DMS 273 (cell line): Measurements from ENCODE around the gene CXorf49B.
"Not testable (repeated sequence)": the region's sequence is repeated elsewhere in the genome, so short reads cannot be mapped to it uniquely, and the experiment has no call there.

Experiments used
- DNase-seq: peaks from one replicate; lab custom pipeline; 2025; ENCODE audit not compliant: unreplicated experiment; lab: John Stamatoyannopoulos, UW

CXorf49B gene

DNA sequence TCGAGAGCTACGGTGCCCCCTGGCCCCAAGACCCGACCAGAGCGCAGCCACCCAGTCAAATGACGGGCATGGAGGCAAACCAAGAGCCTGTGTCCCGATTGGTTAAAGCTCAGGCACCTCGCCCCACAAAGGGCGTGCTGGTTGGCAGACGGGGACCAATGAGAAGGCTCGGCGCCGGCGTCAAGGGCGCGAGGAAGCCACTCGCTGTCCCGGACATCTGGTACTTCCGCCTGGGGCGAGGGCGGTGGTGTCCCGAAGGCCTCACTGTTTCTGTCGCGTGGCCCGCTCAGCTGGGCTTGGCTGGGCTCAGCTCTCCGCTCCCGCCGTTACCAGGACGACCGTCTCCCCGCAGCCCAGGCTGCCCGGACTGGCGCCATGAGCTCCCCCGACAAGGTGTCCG, at the start of gene CXorf49B:
Gene CXorf49B (plus strand): TSS at position 301 of the 400 bp plus-strand sequence. CDS start 75 bp downstream, at position 376.
- not testable (repeated sequence) for DNase-seq

DNA sequence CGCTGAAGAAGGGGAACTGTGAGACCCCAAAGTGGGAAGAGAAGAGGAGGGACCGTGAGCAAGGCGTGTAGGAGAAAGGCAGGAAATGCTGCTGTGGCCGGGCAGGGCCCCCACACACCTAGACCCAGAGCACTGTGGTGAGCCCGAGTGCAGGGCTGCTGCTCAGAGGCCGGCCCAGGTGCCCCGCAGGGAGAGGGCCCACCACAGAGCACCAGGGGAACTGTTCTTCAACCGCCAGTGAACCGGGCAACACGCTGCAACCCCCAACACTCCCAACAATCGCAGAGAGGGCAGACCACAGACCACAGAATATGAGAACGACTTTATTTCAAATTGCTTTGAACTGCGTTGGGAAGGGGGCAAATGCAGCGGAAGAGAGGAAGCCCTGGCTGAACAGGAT, 49.1 kb upstream of the CXorf49B start:
- not testable (repeated sequence) for DNase-seq

DNA sequence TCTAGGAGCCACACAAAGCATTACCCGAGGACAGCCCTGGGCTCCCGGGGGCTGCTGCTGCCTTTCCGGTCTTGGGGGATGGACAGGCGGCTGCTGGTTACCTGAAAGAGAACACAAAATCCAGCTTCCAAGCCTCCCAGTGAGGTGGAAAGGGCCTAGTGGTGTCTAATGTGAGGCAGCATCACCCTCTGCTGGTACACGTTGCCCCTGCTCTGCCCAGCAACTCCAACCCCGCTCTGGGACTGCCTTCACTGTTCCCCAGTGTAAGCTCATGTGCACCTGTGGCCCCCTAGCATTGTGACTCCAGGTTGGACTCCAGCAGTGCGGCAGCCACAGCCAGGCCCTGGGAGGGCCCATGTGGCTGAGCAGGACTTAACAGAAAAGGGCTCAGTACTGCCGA, 47.6 kb upstream of the CXorf49B start:
- not testable (repeated sequence) for DNase-seq

DNA sequence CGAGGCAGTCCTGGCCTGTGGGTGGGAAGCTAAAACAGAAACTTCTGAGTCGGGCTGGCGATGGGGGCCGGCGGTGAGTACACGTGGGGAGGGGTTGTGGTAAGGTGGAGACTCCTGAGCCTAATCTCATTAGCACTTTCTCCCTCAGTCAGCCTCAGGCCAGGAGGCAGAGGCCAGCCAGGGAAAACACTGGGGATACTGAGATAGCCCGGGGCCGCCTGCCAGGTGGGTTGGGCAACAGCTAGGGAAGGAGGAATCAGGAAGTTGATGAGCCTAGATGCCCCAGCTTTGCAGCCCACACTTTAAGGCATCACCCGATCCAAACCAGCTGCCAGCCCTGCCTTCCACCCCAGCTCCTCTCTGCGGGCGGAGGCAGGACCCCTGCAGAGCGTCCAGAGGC, 46.8 kb upstream of the CXorf49B start:
- not testable (repeated sequence) for DNase-seq

DNA sequence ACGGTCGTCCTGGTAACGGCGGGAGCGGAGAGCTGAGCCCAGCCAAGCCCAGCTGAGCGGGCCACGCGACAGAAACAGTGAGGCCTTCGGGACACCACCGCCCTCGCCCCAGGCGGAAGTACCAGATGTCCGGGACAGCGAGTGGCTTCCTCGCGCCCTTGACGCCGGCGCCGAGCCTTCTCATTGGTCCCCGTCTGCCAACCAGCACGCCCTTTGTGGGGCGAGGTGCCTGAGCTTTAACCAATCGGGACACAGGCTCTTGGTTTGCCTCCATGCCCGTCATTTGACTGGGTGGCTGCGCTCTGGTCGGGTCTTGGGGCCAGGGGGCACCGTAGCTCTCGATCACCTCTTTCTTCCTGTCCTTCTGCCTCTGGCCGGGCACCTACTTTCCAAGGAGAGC, 45.0 kb upstream of the CXorf49B start, which contains the start of gene CXorf49:
Gene CXorf49 (minus strand): TSS at position 101 of the 400 bp plus-strand sequence. CDS start 134 bp downstream, outside the sequence.
- not testable (repeated sequence) for DNase-seq

DNA sequence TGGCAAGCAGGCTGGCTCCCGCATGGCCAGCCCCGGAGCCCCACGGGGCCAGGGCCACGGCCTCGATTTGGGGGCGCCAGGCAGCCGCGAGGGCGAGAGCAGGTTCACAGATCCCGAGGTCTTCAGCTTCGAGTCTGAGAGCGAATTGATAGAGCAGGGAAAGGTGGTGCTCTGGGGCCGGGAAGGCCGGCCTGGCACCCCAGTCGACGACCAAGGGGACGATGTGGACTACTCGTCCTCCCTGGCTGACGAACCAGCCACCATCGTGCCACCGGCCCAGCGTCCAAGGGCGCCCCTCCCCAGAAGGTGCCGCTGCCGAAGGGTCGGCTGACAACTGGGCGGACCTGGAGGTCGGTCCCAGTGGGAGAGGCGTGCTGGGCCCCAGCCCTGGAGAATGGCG, 44.0 kb upstream of the CXorf49B start:
- not testable (repeated sequence) for DNase-seq

DNA sequence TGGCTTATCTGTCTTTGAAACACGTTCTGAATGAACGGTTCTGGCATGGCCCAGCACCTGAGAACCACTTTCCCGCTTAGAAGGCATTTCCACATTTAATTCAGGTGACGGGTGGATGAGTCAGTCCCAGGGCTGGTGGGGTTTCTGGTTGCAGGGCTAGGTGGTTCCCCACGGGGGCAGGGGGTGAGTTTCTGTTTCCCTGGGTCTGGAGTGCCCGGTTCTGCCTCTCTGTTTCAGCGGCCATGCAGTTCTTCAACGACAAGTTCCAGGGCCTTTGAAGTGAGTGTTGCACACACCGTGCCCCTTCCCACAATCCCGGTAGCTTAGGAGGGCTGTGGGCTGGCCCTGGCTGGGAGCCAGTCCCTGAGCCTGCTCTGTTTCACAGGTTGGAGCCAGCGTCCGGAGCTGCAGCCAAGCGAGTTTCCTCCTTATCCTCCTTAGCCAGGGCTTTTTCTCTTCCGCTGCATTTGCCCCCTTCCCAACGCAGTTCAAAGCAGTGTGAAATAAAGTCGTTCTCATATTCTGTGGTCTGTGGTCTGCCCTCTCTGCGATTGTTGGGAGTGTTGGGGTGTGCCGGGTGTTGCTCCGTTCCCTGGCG, 42.8 kb upstream of the CXorf49B start:
- not testable (repeated sequence) for DNase-seq

DNA sequence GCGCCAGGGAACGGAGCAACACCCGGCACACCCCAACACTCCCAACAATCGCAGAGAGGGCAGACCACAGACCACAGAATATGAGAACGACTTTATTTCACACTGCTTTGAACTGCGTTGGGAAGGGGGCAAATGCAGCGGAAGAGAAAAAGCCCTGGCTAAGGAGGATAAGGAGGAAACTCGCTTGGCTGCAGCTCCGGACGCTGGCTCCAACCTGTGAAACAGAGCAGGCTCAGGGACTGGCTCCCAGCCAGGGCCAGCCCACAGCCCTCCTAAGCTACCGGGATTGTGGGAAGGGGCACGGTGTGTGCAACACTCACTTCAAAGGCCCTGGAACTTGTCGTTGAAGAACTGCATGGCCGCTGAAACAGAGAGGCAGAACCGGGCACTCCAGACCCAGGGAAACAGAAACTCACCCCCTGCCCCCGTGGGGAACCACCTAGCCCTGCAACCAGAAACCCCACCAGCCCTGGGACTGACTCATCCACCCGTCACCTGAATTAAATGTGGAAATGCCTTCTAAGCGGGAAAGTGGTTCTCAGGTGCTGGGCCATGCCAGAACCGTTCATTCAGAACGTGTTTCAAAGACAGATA, 2.4 kb upstream of the CXorf49B start:
- not testable (repeated sequence) for DNase-seq

DNA sequence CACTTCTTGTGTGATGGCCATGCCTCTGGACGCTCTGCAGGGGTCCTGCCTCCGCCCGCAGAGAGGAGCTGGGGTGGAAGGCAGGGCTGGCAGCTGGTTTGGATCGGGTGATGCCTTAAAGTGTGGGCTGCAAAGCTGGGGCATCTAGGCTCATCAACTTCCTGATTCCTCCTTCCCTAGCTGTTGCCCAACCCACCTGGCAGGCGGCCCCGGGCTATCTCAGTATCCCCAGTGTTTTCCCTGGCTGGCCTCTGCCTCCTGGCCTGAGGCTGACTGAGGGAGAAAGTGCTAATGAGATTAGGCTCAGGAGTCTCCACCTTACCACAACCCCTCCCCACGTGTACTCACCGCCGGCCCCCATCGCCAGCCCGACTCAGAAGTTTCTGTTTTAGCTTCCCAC, 1.7 kb downstream of the CXorf49B start:
- DNase-seq, result not testable (repeated sequence)

DNA sequence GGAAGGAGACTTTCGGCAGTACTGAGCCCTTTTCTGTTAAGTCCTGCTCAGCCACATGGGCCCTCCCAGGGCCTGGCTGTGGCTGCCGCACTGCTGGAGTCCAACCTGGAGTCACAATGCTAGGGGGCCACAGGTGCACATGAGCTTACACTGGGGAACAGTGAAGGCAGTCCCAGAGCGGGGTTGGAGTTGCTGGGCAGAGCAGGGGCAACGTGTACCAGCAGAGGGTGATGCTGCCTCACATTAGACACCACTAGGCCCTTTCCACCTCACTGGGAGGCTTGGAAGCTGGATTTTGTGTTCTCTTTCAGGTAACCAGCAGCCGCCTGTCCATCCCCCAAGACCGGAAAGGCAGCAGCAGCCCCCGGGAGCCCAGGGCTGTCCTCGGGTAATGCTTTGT, 2.5 kb downstream of the CXorf49B start:
- not testable (repeated sequence) for DNase-seq

DNA sequence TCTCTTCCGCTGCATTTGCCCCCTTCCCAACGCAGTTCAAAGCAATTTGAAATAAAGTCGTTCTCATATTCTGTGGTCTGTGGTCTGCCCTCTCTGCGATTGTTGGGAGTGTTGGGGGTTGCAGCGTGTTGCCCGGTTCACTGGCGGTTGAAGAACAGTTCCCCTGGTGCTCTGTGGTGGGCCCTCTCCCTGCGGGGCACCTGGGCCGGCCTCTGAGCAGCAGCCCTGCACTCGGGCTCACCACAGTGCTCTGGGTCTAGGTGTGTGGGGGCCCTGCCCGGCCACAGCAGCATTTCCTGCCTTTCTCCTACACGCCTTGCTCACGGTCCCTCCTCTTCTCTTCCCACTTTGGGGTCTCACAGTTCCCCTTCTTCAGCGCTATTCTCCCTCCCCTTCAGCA, 4.0 kb downstream of the CXorf49B start:
- DNase-seq, result not testable (repeated sequence)

DNA sequence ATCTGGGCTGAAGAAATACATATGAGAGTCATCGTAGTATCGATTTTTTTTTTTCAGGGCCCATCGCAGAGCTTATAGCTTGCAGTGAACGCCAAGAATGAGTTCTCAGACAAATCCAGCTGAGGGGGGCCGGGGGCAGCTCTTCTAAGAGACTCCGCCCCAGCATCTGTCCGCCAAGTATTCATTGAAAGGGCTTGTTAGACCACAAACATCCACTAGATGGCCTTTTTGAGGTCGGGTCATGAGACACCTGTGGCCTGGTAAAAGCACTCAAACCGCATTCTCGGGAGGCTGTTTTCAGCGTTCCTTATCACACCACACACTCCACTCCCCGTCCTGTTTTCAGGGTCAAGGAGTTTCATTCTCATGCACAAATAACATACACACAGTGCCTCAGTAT, 15.2 kb downstream of the CXorf49B start:
- DNase-seq, result not testable (repeated sequence)

DNA sequence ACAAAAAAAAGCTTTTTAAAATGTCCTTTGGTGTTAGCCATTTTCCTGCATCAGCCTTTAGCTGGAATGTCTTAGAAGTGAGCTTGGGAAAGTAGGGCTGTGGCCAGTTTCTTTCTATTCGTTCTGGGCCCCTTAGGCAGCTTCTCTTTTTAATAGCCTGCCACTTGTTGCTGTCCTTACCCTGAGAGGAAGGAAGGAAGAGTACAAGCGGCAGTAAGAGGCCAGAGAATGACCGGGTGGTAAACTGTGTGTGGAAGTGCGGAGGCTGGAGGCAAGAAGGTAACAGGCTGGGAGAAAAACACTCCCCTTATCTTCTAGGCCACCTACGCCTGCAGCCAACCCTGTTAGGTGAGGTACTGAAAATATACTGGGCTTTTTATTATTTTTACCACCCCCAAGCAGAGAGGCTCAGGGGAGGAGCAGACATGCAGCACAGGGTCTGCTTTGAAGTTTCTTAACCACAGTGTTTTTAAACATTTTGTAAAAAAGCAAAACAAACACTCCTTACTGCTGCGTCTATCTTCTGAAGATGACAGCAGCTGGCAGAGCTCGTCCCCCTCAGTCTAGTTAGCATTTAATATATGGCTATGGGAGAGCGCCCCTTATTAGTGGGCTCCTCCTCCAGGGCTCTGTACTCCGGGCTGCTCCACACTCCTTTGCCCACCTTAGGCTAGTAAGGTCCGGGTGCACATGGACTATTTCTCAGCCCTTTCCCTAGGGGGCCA, 19.2 kb downstream of the CXorf49B start:
- DNase-seq, result not testable (repeated sequence)

DNA sequence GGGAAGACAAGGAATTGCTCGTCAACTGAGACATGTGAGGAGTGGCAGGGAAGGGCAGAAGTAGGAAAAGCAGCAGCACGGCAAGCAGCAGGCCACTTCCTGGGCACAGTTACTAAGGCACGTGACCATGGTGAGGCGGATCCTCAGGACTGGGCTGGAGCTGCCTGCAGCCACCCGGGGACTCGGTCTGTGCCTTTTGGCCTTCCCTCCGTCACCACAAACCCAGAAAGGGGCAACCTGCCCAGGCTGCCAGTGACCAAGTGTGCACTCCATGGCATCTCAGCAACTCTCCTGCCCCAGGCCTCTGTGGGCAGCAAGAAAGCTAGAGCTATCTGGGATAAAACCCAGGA, 19.8 kb downstream of the CXorf49B start:
- not testable (repeated sequence) for DNase-seq

DNA sequence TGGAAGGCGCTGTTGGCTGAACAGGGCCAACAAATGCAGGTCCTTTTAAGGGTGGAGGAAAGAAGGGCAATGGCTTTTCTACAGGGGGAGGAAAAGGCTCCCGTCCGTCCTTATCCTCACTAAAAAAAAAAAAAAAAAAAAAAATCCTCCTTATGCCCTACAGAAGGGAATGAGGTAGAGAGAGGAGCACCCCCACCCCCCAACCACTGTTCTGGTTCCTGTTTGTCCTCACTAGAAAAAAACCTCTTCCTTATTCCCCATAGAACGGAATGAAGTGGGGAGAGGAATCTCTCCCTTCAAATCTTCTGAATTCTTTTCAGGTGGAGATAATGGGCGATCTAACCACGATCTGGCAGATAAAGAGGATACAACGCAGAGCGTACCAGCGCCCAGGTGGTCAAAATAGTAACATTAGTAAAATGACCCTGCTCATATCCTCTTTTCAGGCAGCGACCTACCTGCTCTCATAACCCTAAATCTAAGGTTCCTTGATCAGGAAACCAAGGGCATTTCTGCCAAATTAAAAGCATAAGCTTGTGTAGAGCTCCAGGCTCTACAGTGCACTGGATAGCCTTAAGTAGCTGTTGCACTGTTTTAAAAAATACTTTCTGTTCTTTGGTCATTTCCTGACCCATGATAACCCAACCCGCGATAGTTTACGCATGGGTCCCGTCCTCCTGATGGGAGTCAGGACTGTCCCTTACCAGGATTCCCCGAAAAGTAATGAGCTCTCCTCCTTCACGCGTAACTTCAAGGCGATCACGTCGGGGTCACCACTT, 20.6 kb downstream of the CXorf49B start:
- not testable (repeated sequence) for DNase-seq

DNA sequence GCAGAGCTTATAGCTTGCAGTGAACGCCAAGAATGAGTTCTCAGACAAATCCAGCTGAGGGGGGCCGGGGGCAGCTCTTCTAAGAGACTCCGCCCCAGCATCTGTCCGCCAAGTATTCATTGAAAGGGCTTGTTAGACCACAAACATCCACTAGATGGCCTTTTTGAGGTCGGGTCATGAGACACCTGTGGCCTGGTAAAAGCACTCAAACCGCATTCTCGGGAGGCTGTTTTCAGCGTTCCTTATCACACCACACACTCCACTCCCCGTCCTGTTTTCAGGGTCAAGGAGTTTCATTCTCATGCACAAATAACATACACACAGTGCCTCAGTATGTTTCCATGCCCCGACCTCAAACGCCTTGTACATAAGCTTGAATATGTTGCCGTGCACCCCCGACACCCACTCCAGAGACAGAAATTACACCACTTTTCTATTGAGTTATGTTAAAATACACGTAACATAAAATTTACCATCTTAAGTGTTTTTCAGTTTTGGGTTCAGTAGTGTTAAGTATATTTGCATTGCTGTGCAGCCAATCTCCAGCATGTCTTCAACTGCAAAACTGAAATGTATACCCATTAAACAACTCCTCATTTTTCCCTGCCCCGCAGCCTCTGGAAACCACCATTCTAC, 21.3 kb downstream of the CXorf49B start:
- DNase-seq, result not testable (repeated sequence)

DNA sequence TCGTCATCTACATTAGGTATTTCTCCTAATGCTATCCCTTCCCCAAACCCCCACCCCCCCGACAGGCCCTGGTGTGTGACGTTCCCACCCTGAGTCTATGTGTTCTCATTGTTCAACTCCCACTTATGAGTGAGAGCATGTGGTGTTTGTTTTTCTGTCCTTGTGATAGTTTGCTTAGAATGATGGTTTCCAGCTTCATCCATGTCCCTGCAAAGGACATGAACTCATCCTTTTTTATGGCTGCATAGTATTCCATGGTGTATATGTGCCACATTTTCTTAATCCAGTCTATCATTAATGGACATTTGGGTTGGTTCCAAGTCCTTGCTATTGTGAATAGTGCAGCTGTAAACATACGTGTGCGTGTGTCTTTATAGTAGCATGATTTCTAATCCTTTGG, 43.3 kb downstream of the CXorf49B start:
- not testable (repeated sequence) for DNase-seq

DNA sequence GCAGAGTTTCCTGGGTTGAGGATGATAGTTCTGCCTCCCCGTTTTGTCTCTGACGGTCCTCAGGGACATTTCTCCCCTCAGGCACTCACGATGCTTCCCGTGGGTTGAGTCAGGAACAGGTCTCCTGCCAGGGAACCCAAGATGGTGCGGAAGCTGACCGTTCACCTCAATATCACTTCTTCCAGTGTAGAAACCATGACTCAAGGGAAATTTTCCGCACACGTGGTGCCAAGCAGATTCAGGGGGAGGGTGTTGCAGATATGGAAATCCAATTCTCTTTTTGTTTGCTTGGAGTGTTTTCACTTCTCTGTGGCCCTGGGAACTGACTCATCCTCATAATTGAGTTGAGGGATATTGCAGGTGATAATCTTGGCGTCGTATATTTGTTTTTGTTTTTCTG, 46.7 kb downstream of the CXorf49B start:
- no peak for DNase-seq

DNA sequence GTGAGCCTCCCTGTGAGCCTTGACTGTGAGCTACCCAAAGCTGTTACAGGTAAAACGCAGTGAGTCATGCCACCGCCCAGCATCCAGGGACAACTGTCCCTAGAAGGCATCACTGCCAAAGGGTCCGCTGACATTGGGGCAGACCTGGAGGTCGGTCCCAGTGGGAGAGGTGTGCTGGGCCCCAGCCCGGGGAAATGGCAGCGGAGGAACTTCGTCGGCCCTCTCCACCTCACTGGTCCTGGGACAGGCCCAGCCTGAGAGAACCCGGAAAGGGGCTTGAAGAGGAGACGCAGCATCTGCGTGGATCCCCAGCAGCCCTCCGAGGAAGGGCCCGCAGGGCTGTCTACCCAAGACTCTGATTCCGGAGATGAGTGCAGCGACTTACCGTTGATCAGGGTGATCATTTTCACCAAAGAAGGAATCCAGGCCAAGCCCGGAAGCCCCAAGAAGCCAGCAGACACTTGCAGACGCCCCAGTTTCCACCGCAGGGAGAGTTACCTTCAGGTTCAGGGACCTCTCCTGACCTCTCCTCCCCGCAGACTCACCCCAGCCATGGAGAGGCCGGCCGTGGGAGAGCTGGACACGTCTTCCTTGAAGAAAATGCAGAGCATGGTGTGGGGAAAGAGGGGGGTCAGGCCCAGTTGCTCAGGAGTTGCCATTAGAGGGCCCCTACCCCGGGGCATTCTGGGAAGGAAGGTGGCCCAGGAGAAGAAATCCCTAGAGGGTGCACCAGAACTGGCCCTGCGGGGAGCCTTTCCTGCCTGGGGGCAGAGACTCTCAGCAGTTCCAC, 51.2 kb downstream of the CXorf49B start:
- DNase-seq, result no peak
